ENCODE measurements around the gene ENG. TPM values are rescaled to one million over a fixed set of nuclear protein-coding genes. Genes with fewer than 3 reads are reported as not detected.

ENG gene
- total RNA-seq, 1 experiment from 2014 or later: 25.1 TPM

DNA sequence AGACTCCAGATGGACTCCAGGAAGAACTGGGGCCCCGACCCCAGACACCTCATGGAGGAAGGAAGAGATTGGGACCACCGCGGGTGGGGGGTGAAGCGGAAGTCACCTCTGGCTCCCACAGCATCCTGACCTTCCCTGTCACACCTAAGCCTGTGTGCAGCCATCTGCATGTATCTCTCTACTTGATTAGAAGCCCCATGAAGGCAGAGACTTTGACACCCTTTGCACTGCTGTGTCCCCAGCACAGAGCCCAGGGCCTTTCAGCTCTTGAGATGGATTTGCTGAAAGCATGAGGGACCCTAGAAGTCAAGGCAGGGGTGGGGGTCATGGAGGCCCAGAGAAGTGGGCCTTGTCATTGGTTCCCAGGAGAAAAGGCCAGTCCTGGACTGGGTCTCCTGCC, 2.8 kb upstream of the ENG start:
- Histone ChIP-seq H3K4me1 (ENCODE audit: control insufficient read depth, insufficient read depth, low read length) (peaks cover 5% of the 10 kb centered on the region; the same call in 1 of the 2 replicates), H3K27me3 (ENCODE audit: control insufficient read depth, insufficient read depth, low read length) (no peaks in the 10 kb centered on the region), H3K9me3 (ENCODE audit: control insufficient read depth, insufficient read depth, low read depth, low read length) (no peaks in the 10 kb centered on the region), H3K27ac (ENCODE audit: low read length) (no peak overlapping the region), H3K4me3 (ENCODE audit: low read depth in 2 of 2, low read length in 2 of 2) (no peak overlapping the region), H3K36me3 (ENCODE audit: control insufficient read depth, insufficient read depth, low read length) (no peaks in the 10 kb centered on the region)
- DNase-seq (ENCODE audit: low read depth, low spot score) (no peak), ATAC-seq (no peak)
- no TSS peak for BruUV-seq (replicated peaks)
- intact Hi-C loops (cut with micrococcal nuclease; ENCODE audit: unreplicated experiment): no loop called here
- CTCF ChIA-PET: no interaction called here
- in situ Hi-C loops (cut with HindIII; ENCODE audit: low pct_unique_long_range_greater_than_20kb, low sequenced_read_pairs): no loop called here
- TF ChIP-seq, protein P1, sequence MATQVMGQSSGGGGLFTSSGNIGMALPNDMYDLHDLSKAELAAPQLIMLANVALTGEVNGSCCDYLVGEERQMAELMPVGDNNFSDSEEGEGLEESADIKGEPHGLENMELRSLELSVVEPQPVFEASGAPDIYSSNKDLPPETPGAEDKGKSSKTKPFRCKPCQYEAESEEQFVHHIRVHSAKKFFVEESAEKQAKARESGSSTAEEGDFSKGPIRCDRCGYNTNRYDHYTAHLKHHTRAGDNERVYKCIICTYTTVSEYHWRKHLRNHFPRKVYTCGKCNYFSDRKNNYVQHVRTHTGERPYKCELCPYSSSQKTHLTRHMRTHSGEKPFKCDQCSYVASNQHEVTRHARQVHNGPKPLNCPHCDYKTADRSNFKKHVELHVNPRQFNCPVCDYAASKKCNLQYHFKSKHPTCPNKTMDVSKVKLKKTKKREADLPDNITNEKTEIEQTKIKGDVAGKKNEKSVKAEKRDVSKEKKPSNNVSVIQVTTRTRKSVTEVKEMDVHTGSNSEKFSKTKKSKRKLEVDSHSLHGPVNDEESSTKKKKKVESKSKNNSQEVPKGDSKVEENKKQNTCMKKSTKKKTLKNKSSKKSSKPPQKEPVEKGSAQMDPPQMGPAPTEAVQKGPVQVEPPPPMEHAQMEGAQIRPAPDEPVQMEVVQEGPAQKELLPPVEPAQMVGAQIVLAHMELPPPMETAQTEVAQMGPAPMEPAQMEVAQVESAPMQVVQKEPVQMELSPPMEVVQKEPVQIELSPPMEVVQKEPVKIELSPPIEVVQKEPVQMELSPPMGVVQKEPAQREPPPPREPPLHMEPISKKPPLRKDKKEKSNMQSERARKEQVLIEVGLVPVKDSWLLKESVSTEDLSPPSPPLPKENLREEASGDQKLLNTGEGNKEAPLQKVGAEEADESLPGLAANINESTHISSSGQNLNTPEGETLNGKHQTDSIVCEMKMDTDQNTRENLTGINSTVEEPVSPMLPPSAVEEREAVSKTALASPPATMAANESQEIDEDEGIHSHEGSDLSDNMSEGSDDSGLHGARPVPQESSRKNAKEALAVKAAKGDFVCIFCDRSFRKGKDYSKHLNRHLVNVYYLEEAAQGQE (IDR thresholded peaks at IDR 0.05; ENCODE audit: insufficient read depth in 1 of 2, low read depth in 2 of 2, low read length in 1 of 2): no peak
- TF ChIP-seq POLR2AphosphoS5 (IDR thresholded peaks at IDR 0.05; ENCODE audit: low read depth, low read length) (no peak), SIN3A (IDR thresholded peaks at IDR 0.05; ENCODE audit: borderline replicate concordance, insufficient read depth, low read depth, low read length) (no peak)
- POLR2A ChIA-PET: no interaction called here

DNA sequence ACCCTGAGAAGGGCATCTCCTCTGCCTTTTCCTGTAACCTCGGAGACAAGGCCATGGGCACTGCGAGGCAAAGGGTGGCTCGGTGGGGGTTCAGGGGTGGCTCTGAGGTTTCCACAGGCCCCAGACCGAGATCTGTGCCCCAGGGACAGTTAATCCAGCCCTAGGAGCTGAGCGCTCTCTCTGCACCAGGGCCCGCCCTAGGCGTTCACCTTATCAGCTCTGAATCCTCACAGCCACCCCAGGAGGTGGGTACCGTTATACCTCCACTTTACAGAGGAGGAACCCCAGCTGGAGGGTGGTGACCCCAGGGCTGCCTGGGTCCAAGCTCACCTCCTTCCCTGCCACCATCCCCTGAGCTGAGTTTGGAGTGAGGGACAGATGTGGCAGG, 2.3 kb upstream of the ENG start:
- intact Hi-C loops (cut with micrococcal nuclease; ENCODE audit: unreplicated experiment): no loop called here
- DNase-seq (ENCODE audit: low read depth, low spot score) (no peak), ATAC-seq (no peak)
- Histone ChIP-seq H3K4me3 (ENCODE audit: low read depth in 2 of 2, low read length in 2 of 2) (no peak overlapping the region), H3K4me1 (ENCODE audit: control insufficient read depth, insufficient read depth, low read length) (peaks cover 5% of the 10 kb centered on the region; the same call in 1 of the 2 replicates), H3K27me3 (ENCODE audit: control insufficient read depth, insufficient read depth, low read length) (no peaks in the 10 kb centered on the region), H3K27ac (ENCODE audit: low read length) (no peak overlapping the region), H3K36me3 (ENCODE audit: control insufficient read depth, insufficient read depth, low read length) (no peaks in the 10 kb centered on the region), H3K9me3 (ENCODE audit: control insufficient read depth, insufficient read depth, low read depth, low read length) (no peaks in the 10 kb centered on the region)
- TF ChIP-seq, protein P1 (IDR thresholded peaks at IDR 0.05; ENCODE audit: insufficient read depth in 1 of 2, low read depth in 2 of 2, low read length in 1 of 2): no peak
- TF ChIP-seq, protein P2, sequence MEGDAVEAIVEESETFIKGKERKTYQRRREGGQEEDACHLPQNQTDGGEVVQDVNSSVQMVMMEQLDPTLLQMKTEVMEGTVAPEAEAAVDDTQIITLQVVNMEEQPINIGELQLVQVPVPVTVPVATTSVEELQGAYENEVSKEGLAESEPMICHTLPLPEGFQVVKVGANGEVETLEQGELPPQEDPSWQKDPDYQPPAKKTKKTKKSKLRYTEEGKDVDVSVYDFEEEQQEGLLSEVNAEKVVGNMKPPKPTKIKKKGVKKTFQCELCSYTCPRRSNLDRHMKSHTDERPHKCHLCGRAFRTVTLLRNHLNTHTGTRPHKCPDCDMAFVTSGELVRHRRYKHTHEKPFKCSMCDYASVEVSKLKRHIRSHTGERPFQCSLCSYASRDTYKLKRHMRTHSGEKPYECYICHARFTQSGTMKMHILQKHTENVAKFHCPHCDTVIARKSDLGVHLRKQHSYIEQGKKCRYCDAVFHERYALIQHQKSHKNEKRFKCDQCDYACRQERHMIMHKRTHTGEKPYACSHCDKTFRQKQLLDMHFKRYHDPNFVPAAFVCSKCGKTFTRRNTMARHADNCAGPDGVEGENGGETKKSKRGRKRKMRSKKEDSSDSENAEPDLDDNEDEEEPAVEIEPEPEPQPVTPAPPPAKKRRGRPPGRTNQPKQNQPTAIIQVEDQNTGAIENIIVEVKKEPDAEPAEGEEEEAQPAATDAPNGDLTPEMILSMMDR (IDR thresholded peaks at IDR 0.05): no peak
- no peak for TF ChIP-seq TCF7L2 (IDR thresholded peaks at IDR 0.05; ENCODE audit: low read depth, low read length)
- no peak for TF ChIP-seq POLR2AphosphoS5 (IDR thresholded peaks at IDR 0.05; ENCODE audit: low read depth, low read length)
- TF ChIP-seq SIN3A (IDR thresholded peaks at IDR 0.05; ENCODE audit: borderline replicate concordance, insufficient read depth, low read depth, low read length): no peak
- no TSS peak for BruUV-seq (replicated peaks)
- ChIA-PET POLR2A (no interaction called here), CTCF (no interaction called here)
- in situ Hi-C loops (cut with HindIII; ENCODE audit: low pct_unique_long_range_greater_than_20kb, low sequenced_read_pairs): no loop called here
